CD4-positive, alpha-beta T cell (primary cell): Measurements from ENCODE around the gene LIPE. TPM values are rescaled to one million over a fixed set of nuclear protein-coding genes. Genes with fewer than 3 reads are reported as not detected.
A peak's percentile ranks its signal among the peaks of the same experiment; 100 is the strongest.

ENCODE experiments used
- ATAC-seq: fragments of 200-7000 bp; cut with Tn5 transposase; one replicate; pipeline ENCODE4 v1.10.0; 2022; ENCODE audit warnings: mild to moderate bottlenecking; ENCODE audit not compliant: poor library complexity
- CTCF ChIA-PET: fragments of 350-600 bp; sonication (Branson Sonifier 250); formaldehyde crosslinking; loops from one replicate; lab custom pipeline; 2021; ENCODE audit warnings: antibody characterized with exemption, inconsistent platforms; lab: Charles Lee
- POLR2A ChIA-PET: fragments of 350-600 bp; sonication (Branson Sonifier 250); formaldehyde crosslinking; loops from one replicate; lab custom pipeline; 2021; ENCODE audit warnings: antibody characterized with exemption, inconsistent platforms; lab: Charles Lee
- DNase-seq, 14 experiments: peaks; one replicate each; pipeline ENCODE4 v3.0.0-alpha.2; 2013 to 2020; ENCODE audit warnings: mixed read lengths in 2 of 14
- H3K27ac ChIP-seq, 2 donors: one replicate each; pipeline versions ENCODE4 v1.5.1 to v1.7.0; 2013; ENCODE audit warnings: low read length in 2 of 2, low read depth in 1 of 2, mild to moderate bottlenecking in 1 of 2
- H3K27me3 ChIP-seq, 2 experiments: 1 replicate in 1 of 2; 2 replicates in 1 of 2; pipeline versions ENCODE4 v1.6.1 to v1.7.0; 2013; ENCODE audit warnings: low read length in 2 of 2, control low read depth in 1 of 2, mild to moderate bottlenecking in 1 of 2, moderate library complexity in 1 of 2; ENCODE audit not compliant: insufficient read depth in 2 of 2, control insufficient read depth in 1 of 2
- H3K36me3 ChIP-seq: one replicate; pipeline ENCODE4 v1.6.1; 2013; ENCODE audit warnings: low read length, control low read depth; ENCODE audit not compliant: insufficient read depth
- H3K4me1 ChIP-seq: one replicate; pipeline ENCODE4 v1.6.1; 2013; ENCODE audit warnings: low read length, control low read depth; ENCODE audit not compliant: insufficient read depth
- H3K4me3 ChIP-seq: one replicate; pipeline ENCODE4 v1.5.1; 2013; ENCODE audit warnings: mild to moderate bottlenecking, low read length, moderate library complexity
- H3K9me3 ChIP-seq, 2 experiments: 1 replicate in 1 of 2; 2 replicates in 1 of 2; pipeline versions ENCODE4 v1.6.1 to v1.7.0; 2013; ENCODE audit warnings: low read length in 2 of 2, mild to moderate bottlenecking in 2 of 2, control low read depth in 1 of 2, moderate library complexity in 1 of 2; ENCODE audit not compliant: control insufficient read depth in 1 of 2, insufficient read depth in 1 of 2
- H3K27ac Mint-ChIP-seq: one replicate; pipeline ENCODE4 v1.8.0; 2020; ENCODE audit warnings: mixed read lengths
- H3K27me3 Mint-ChIP-seq: one replicate; pipeline ENCODE4 v1.8.0; 2021; ENCODE audit warnings: mixed read lengths
- H3K36me3 Mint-ChIP-seq: one replicate; pipeline ENCODE4 v1.8.0; 2021; ENCODE audit warnings: low read depth, mixed read lengths
- H3K4me1 Mint-ChIP-seq: one replicate; pipeline ENCODE4 v1.8.0; 2021; ENCODE audit warnings: low read depth, mixed read lengths
- H3K4me3 Mint-ChIP-seq: one replicate; pipeline ENCODE4 v1.8.0; 2020; ENCODE audit warnings: mild to moderate bottlenecking, mixed read lengths
- H3K9me3 Mint-ChIP-seq: one replicate; pipeline ENCODE4 v1.8.0; 2020; ENCODE audit warnings: mixed read lengths
- intact Hi-C, 2 experiments: fragments of 100-400 bp; cut with DNase I in 1 of 2; cut with micrococcal nuclease in 1 of 2; formaldehyde crosslinking; loops; one replicate each; pipeline versions ENCODE4 v1.15.1 to v1.9.0; 2023 to 2025; cut with DNase I, micrococcal nuclease
- total RNA-seq, 174 experiments: library from RNA in 2 of 174; stranded (reverse) in 2 of 174; gene quantifications; one replicate each; pipeline ENCODE4 v1.2.3 and lab custom pipeline; 2021 to 2026
- TF ChIP-seq, protein P1 (sequence below): fragments of 200-600 bp; IDR thresholded peaks from one replicate; pipeline ENCODE4 v1.8.0; 2022; ENCODE audit warnings: antibody characterized with exemption, mild to moderate bottlenecking

LIPE gene
- total RNA-seq, 2 experiments from 2014 or later = 7.6 to 8.2 TPM

DNA sequence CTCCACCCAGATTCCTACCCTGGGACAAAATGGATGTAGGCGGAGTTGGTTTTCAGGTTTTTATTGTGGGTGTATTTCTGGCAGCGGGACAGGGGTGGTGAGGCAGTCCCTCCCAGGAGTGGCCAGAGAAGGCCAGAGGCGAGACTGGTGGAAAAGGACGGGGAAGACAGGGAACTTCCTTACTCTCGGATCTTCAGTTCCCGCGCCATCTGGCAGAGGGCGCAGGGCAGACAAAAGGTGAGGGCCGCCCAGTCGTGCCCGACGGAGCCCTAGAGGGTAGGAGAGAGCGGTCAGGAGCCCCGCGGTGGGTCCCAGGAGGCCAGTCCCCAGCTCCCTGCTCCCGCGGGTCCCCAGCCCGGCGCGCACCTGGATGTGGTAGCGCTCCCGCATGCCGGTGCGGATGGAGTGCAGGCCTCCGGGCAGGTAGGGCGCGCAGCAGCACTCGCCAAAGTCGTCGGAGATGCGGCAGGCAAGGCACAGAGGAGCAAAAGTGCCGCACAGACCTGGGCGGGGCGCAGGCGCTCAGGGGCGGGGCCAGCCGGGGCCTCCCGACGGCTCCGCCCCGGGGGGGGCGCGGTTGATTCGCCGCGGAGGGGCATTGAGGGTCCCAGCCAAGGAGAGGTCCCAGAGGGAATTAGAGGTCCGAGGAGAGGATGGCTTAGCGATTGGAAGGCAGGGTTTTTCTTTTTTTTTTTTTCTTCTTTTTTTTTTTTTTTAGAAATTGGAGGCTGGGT is 40.0 kb downstream of the LIPE start:
- H3K4me1 Mint-ChIP-seq = peaks cover 7% of the 10 kb centered on the region
- Histone ChIP-seq H3K27me3 (peaks cover 21 to 28% of the 10 kb centered on the region in 2 experiments), H3K36me3 (no peaks in the 10 kb centered on the region), H3K27ac (no peak overlapping the region), H3K4me3 (peak overlapping the region; percentile 28), H3K9me3 (no peaks in the 10 kb centered on the region), H3K4me1 (peaks cover 9% of the 10 kb centered on the region)
- H3K36me3 Mint-ChIP-seq = no peaks in the 10 kb centered on the region
- no peak overlapping the region for H3K27ac Mint-ChIP-seq
- TF ChIP-seq, protein P1, sequence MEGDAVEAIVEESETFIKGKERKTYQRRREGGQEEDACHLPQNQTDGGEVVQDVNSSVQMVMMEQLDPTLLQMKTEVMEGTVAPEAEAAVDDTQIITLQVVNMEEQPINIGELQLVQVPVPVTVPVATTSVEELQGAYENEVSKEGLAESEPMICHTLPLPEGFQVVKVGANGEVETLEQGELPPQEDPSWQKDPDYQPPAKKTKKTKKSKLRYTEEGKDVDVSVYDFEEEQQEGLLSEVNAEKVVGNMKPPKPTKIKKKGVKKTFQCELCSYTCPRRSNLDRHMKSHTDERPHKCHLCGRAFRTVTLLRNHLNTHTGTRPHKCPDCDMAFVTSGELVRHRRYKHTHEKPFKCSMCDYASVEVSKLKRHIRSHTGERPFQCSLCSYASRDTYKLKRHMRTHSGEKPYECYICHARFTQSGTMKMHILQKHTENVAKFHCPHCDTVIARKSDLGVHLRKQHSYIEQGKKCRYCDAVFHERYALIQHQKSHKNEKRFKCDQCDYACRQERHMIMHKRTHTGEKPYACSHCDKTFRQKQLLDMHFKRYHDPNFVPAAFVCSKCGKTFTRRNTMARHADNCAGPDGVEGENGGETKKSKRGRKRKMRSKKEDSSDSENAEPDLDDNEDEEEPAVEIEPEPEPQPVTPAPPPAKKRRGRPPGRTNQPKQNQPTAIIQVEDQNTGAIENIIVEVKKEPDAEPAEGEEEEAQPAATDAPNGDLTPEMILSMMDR = peak; percentile 55
- DNase-seq = peak; percentile 48 to 79 (median 63)
- POLR2A ChIA-PET = interaction anchor here (1.6 kb wide), 1 partner anchor 9 kb away, joined by 3 read pairs; no protein-coding TSS in a partner anchor
- no peaks in the 10 kb centered on the region for H3K9me3 Mint-ChIP-seq
- intact Hi-C loops = loop anchor here (1.0 to 5.0 kb wide), 2 partner anchors 35 to 46 kb away; no protein-coding TSS in a partner anchor
- ATAC-seq = peak; percentile 95
- CTCF ChIA-PET = interaction anchor here (1.1 to 1.7 kb wide), 3 partner anchors 14 to 52 kb away, joined by 3 to 4 read pairs (median 3); no protein-coding TSS in a partner anchor
- H3K4me3 Mint-ChIP-seq = peak overlapping the region; percentile 22
- H3K27me3 Mint-ChIP-seq = peaks cover 54% of the 10 kb centered on the region

DNA sequence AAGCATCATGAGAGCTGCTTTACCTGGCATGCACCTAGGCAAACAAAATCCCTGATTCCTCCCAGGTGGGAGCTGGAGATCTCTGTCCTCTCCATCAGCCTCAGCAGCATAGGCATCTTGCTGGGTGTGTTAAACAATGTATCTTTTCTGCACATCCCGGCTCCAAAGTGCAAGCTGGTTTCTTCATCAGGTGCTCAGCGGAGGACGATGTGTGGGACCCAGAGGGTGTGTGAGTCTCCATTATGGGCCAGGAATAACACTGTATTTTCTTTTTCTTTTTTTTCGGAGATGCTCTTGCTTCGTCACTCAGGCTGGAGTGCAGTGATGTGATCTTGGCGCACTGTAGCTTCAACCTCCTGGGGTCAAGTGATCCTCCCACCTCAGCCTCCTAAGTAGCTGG is 47.0 kb downstream of the LIPE start:
- H3K27me3 ChIP-seq = peaks cover 15 to 23% of the 10 kb centered on the region in 2 experiments
- DNase-seq (no peak), ATAC-seq (no peak)
- no peaks in the 10 kb centered on the region for H3K9me3 Mint-ChIP-seq
- no peaks in the 10 kb centered on the region for H3K36me3 Mint-ChIP-seq
- ChIA-PET POLR2A (no interaction called here), CTCF (no interaction called here)
- H3K36me3 ChIP-seq = no peaks in the 10 kb centered on the region
- no peaks in the 10 kb centered on the region for H3K4me1 Mint-ChIP-seq
- H3K4me3 Mint-ChIP-seq = no peak overlapping the region
- peaks cover 0 to 7% of the 10 kb centered on the region in 2 experiments for H3K9me3 ChIP-seq
- no peak overlapping the region for H3K27ac ChIP-seq
- no peak overlapping the region for H3K4me3 ChIP-seq
- intact Hi-C loops = no loop called here
- H3K27ac Mint-ChIP-seq = no peak overlapping the region
- H3K27me3 Mint-ChIP-seq = peaks cover 26% of the 10 kb centered on the region
- TF ChIP-seq, protein P1 = no peak
- no peaks in the 10 kb centered on the region for H3K4me1 ChIP-seq

DNA sequence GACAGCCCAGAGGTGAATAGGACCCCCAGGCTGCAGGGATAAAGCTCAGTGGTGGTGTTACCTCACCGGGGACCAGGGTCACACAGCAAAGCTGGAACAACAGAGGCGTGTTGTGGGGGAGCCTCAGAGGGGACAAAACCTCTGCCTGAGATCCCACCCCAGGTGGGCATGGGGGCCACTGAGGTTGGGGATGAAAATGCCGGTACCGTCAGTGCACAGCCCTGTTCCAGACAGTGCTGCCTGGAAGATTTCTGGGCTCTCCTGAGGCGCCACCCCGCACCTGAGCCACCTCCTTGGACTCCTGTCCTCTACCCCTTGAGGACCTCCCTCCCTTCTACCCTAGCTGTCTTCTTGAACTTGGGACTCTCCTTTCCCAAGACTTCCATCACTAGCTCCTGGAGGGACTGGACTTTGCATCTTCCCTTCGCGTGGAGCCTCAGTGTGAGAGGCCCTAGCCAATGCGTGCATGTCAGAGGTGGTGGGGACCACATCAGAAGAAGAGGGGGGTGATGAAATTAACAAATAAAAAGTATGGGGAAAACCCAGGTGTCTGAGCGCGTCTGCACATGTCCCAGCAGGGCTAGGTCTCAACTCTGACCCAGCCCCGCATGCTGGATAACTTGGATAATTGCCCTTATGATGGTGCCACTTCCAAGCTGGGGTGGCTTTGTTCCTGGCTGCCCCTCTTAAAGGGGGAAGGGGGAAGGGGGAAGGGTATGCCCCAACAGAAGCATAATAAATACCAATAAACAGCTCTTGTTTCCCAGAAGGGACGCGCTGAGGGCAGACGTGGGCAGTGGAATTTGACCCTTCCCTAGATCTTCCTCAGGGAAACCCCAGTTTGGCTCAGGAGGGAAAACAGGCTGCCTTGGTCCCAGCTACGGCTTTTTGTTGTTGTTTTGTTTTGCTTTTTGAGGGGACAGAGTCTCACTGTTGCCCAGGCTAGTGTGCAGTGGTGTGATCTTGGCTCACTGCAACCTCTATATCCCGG is 48.7 kb downstream of the LIPE start:
- Histone ChIP-seq H3K27ac (no peak overlapping the region), H3K9me3 (peaks cover 0 to 7% of the 10 kb centered on the region in 2 experiments), H3K4me3 (no peak overlapping the region), H3K4me1 (no peaks in the 10 kb centered on the region), H3K36me3 (no peaks in the 10 kb centered on the region), H3K27me3 (peaks cover 15 to 20% of the 10 kb centered on the region in 2 experiments)
- Mint-ChIP-seq H3K27ac (no peak overlapping the region), H3K4me1 (no peaks in the 10 kb centered on the region), H3K9me3 (no peaks in the 10 kb centered on the region), H3K36me3 (no peaks in the 10 kb centered on the region), H3K27me3 (peaks cover 26% of the 10 kb centered on the region), H3K4me3 (no peak overlapping the region)
- CTCF ChIA-PET = no interaction called here
- intact Hi-C loops = no loop called here
- POLR2A ChIA-PET = no interaction called here
- DNase-seq (no peak), ATAC-seq (no peak)
- TF ChIP-seq, protein P1 = no peak
